Mucosa of descending colon (tissue), 3 donors: ENCODE results near the gene LGR6. TPM values are rescaled to one million over a fixed set of nuclear protein-coding genes. Genes with fewer than 3 reads are reported as not detected.

ENCODE experiments used
- ATAC-seq: fragments of 200-7000 bp; cut with Tn5 transposase; one replicate; pipeline ENCODE4 v1.9.1; 2020; ENCODE audit warnings: mild to moderate bottlenecking, moderate library complexity
- DNase-seq, 3 donors: peaks; one replicate each; pipeline ENCODE4 v3.0.0-alpha.2; 2020
- H3K36me3 ChIP-seq: fragments of 200-600 bp; one replicate; pipeline ENCODE4 v1.8.0; 2021; ENCODE audit warnings: low read depth, mild to moderate bottlenecking
- H3K4me1 ChIP-seq: fragments of 200-600 bp; one replicate; pipeline ENCODE4 v1.8.0; 2021; ENCODE audit warnings: low read depth, mild to moderate bottlenecking
- H3K4me3 ChIP-seq: fragments of 200-600 bp; one replicate; pipeline ENCODE4 v1.8.0; 2021; ENCODE audit warnings: mild to moderate bottlenecking
- H3K9me3 ChIP-seq: fragments of 200-600 bp; one replicate; pipeline ENCODE4 v1.8.0; 2021; ENCODE audit warnings: mild to moderate bottlenecking
- intact Hi-C, 2 donors: fragments of 100-400 bp; cut with DNase I in 1 of 2; cut with micrococcal nuclease in 1 of 2; formaldehyde crosslinking; loops; one replicate each; pipeline versions ENCODE4 v1.11.0 to v1.11.1; 2022; cut with DNase I, micrococcal nuclease
- total RNA-seq, 3 donors: library from RNA; stranded (reverse); fragmentation: NEBNext Ultra II Directional in 2 of 3; extraction: Animal tissue kit (Norgen Biotek cat#: 25700) in 2 of 3; gene quantifications; one replicate each; pipeline versions ENCODE4 v1.2.1 to v1.2.4, GENCODE V29; 2021 to 2023
- TF ChIP-seq, protein P1 (sequence below): fragments of 200-600 bp; IDR thresholded peaks from one replicate; pipeline ENCODE4 v1.8.0; 2022; ENCODE audit warnings: antibody characterized with exemption, mild to moderate bottlenecking
- donor health status: DM: no; HTN: no; CAD: no; lungs with moderate emphysema.
- donor health status: DM: no; HTN: no; CAD: no.
- donor health status: DM: no; HTN: yes; CAD: no.

LGR6 gene
- total RNA-seq, 3 donors from 2014 or later: 0.66 to 4.2 (median 1.3) TPM

DNA sequence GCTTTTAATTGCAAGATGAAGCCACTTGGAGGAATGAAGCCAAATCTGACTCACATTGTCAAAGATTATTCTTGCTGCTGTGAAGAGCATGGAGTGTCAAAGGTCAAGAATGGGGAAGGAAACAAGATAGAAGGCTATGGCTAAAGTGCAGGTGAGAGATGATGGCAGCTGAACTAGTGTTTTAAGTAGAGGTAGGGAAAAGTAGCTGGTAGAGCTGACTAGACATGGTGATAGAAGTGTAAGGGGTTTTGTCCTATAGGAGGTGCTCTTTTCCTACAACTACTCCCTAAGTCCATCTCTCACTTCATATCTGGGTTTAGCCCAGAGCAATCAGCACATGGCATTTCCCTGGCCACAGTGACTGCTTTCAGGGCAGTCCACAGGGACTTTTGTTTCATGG lies 136.3 kb downstream of the LGR6 start:
- TF ChIP-seq, protein P1, sequence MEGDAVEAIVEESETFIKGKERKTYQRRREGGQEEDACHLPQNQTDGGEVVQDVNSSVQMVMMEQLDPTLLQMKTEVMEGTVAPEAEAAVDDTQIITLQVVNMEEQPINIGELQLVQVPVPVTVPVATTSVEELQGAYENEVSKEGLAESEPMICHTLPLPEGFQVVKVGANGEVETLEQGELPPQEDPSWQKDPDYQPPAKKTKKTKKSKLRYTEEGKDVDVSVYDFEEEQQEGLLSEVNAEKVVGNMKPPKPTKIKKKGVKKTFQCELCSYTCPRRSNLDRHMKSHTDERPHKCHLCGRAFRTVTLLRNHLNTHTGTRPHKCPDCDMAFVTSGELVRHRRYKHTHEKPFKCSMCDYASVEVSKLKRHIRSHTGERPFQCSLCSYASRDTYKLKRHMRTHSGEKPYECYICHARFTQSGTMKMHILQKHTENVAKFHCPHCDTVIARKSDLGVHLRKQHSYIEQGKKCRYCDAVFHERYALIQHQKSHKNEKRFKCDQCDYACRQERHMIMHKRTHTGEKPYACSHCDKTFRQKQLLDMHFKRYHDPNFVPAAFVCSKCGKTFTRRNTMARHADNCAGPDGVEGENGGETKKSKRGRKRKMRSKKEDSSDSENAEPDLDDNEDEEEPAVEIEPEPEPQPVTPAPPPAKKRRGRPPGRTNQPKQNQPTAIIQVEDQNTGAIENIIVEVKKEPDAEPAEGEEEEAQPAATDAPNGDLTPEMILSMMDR: no peak
- H3K36me3 ChIP-seq: no peaks in the 10 kb centered on the region
- H3K9me3 ChIP-seq: no peaks in the 10 kb centered on the region
- no peaks in the 10 kb centered on the region for H3K4me1 ChIP-seq
- intact Hi-C loops: no loop called here
- ATAC-seq: peak; percentile 26
- no peak for DNase-seq
- no peak overlapping the region for H3K4me3 ChIP-seq

DNA sequence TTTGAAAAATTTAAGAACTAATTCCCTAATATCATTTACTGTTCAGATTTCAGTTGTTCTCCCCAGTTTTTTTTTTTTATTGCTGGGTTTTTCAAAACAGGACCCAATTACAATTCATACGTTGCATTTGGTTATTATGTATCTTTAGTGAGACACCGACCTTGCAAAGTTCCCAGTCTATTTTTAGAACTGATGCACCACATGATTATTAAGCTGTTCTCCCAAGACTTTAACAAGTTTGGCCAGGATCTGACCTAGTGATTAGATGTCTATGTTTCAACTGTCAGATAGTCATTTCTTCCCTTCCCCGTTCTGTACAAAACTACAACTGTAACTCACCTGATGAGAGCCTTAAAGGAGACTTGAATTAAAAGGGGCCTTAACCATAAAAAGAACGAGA lies 140.3 kb downstream of the LGR6 start:
- no peak overlapping the region for H3K4me3 ChIP-seq
- intact Hi-C loops: no loop called here
- no peaks in the 10 kb centered on the region for H3K9me3 ChIP-seq
- no peaks in the 10 kb centered on the region for H3K4me1 ChIP-seq
- TF ChIP-seq, protein P1: no peak
- no peak for ATAC-seq
- H3K36me3 ChIP-seq: no peaks in the 10 kb centered on the region
- DNase-seq: no peak

DNA sequence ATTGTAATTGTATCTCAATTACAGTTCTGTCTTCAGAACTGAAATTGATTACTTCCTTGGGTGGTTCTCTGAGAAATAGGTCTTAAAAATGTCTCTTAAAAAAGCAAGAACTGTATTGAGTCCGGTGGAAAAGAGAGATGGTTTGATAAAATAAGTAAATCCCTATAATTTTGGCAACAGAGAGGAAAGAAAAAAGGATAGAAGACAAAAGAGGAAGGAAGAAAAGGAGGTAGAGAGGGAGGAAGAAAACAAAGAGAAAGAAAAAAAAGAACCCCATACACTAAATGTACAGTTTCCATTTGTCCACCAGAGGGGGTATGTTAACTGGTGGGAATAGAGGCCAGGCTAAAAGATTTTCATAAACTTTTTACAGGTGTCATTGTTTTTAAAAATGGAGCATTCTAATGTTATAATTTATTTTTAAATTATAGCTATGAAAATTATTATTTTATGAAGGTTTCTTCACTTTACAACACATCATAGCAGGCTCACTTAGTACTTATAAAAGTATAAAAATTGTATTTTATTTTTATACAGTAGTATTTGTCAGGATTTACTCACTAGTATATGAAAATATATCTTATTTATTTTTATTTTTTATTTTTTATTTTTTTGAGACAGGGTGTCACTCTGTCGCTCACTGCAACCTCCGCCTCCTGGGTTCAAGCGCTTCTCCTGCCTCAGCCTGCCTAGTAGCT lies 150.2 kb downstream of the LGR6 start:
- ATAC-seq (no peak), DNase-seq (no peak)

DNA sequence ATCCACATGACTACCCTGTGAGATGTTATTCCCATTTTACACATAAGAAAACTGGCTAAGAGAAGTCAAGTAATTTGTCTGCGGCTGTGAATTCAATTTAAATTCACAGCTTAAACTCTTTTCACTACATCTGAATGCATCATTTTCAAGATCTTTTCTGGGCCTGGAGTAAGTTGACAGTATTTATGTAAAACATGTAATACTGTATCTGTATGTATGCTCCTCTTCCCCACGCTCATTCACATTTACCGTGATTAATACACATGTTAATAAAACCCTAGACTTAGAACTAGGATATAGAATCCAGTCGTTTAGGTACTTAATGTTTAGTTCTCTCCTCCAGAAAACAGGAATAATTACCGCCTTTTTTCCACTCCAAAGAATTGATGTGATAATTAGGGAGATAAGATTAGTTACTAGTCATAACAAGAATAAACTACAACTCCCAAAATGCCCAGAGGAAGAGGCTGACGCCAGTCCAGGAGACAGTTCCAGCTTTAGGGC lies 154.5 kb downstream of the LGR6 start:
- H3K9me3 ChIP-seq: no peaks in the 10 kb centered on the region
- TF ChIP-seq, protein P1: no peak
- DNase-seq: no peak
- intact Hi-C loops: no loop called here
- H3K4me1 ChIP-seq: peaks cover 7% of the 10 kb centered on the region
- H3K4me3 ChIP-seq: peak overlapping the region; percentile 97
- no peak for ATAC-seq
- H3K36me3 ChIP-seq: peaks cover 5% of the 10 kb centered on the region

More for the DNA sequence above, 150.2 kb downstream of the LGR6 start:
- intact Hi-C loops: no loop called here
- no peak overlapping the region for H3K4me3 ChIP-seq
- no peaks in the 10 kb centered on the region for H3K4me1 ChIP-seq
- no peaks in the 10 kb centered on the region for H3K9me3 ChIP-seq
- H3K36me3 ChIP-seq: peaks cover 5% of the 10 kb centered on the region
- TF ChIP-seq, protein P1: peak; percentile 39

DNA sequence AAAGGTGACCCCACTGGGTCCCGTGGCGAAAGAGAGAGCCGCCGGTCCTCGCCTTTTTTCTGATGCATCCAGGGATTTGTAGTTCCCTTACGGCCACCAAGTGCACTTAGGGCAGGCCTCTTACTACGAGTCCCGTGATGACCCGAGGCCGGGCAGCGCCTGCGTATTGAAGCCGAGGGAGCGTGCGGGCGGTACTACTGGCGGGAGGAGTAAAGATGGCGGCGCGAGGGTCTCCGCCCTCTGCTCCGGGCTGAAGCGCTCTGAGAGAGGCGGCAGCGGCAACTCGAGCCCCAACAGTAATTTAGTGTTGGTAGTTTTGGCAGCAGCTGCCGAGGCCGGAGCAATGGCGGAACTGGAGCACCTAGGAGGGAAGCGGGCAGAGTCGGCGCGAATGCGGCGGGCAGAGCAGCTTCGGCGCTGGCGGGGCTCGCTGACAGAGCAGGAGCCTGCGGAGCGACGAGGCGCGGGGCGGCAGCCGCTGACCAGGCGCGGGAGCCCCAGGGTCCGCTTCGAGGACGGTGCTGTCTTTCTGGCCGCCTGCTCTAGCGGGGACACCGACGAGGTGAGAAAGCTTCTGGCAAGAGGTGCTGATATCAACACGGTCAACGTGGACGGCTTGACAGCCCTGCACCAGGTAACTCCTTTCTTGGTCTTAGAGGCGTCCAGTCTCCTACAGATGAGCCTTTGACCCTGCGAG lies 155.1 kb downstream of the LGR6 start, which contains the start of gene PPP1R12B:
PPP1R12B (plus strand) TSS at position 191 of the 697 bp plus-strand sequence; CDS start at position 344, 153 bp downstream.
- intact Hi-C loops: no loop called here
- peak within 1 kb of the TSS; percentile 97 for H3K4me3 ChIP-seq
- no peaks in the 10 kb centered on the region for H3K9me3 ChIP-seq
- ATAC-seq (peak; percentile 99), DNase-seq (peak; percentile 96 to 98 (median 97))
- peaks cover 5% of the 10 kb centered on the region for H3K36me3 ChIP-seq
- peaks cover 7% of the 10 kb centered on the region for H3K4me1 ChIP-seq
- TF ChIP-seq, protein P1: no peak
